Activated CD4-positive, CD25-positive, alpha-beta regulatory T cell treated with anti-CD3 and anti-CD28 coated beads, Interleukin-2, amount 50 U/mL, for 72 hours (primary cell): ENCODE measurements around the gene VCY.
"Not testable (repeated sequence)": the region's sequence is repeated elsewhere in the genome, so short reads cannot be mapped to it uniquely, and the experiment has no call there.

Source experiments
- DNase-seq: peaks from one replicate; pipeline ENCODE4 v3.0.0; 2021

Gene VCY

GRCh38 chrY:13986373-13986772 lies at the start of gene VCY:
TSS of gene VCY (minus strand) at chrY:13986473. CDS start at chrY:13986440, 33 bp downstream.
- DNase-seq, result not testable (repeated sequence)

GRCh38 chrY:14030395-14030794 lies 44.1 kb upstream of the VCY start:
- DNase-seq, result not testable (repeated sequence)

- DNase-seq, result not testable (repeated sequence)
Measured at GRCh38 chrY:14011916-14012315, 25.6 kb upstream of the VCY start.

- not testable (repeated sequence) for DNase-seq
Measured at GRCh38 chrY:13942406-13942805, 43.9 kb downstream of the VCY start.
